ENCODE data around the gene ATXN7. TPM values are rescaled to one million over a fixed set of nuclear protein-coding genes. Genes with fewer than 3 reads are reported as not detected.

Gene ATXN7
- total and polyA plus RNA-seq, 4 donors, result 2.8 to 13.6 (median 5.6) TPM

DNA sequence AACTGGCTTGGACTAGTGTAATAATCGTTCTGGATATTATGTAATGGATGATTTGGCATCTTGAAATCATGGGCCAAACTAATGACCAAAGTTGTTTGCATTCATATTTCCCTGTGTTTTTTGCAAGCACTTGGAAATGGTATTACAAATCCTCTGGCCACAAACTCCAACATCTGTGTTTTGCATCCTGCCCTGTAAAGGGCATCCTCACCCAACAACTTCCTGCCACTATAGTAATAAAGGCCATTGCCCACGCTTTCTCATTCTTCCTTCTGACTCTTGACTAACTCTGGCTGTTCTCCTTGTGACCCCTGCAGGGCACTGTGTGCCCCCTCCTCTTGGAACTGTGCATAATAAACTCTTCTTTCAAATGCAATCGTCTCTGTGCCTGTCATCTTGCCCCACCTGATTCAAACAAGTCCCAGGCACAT lies 185.0 kb downstream of the ATXN7 start:
- Histone ChIP-seq H3K27me3 (ENCODE audit: control insufficient read depth in 4 of 4, insufficient read depth in 4 of 4, low read length in 3 of 4) (peaks cover 0 to 6% (median 0%) of the 10 kb centered on the region in 4 donors), H3K36me3 (ENCODE audit: control insufficient read depth in 4 of 4, insufficient read depth in 3 of 4, low read depth in 1 of 4, low read length in 3 of 4) (no peaks in the 10 kb centered on the region), H3K9ac (ENCODE audit: low read depth in 1 of 2, low read length in 2 of 2) (no peak overlapping the region), H3K4me3 (ENCODE audit: low read depth in 1 of 3, low read length in 3 of 3) (no peak overlapping the region), H3K9me3 (ENCODE audit: control insufficient read depth in 4 of 4, low read length in 3 of 4) (no peaks in the 10 kb centered on the region), H3K27ac (ENCODE audit: low read depth in 1 of 2, low read length in 2 of 2) (no peak overlapping the region), H3K4me1 (ENCODE audit: control insufficient read depth in 4 of 4, insufficient read depth in 4 of 4, low read length in 3 of 4) (no peaks in the 10 kb centered on the region)
- no peak for DNase-seq (ENCODE audit: low spot score)
- 57% methylated on average over 3 of the region's 3 CpGs for WGBS
- no peak for TF ChIP-seq JUND (IDR thresholded peaks at IDR 0.05)
- no peak for TF ChIP-seq GABPA (IDR thresholded peaks at IDR 0.05 in 1 of 2, conservative IDR thresholded peaks at IDR 0.05 in 1 of 2)
- TF ChIP-seq FOXA2 (IDR thresholded peaks at IDR 0.05), result no peak
- TF ChIP-seq, protein P1, sequence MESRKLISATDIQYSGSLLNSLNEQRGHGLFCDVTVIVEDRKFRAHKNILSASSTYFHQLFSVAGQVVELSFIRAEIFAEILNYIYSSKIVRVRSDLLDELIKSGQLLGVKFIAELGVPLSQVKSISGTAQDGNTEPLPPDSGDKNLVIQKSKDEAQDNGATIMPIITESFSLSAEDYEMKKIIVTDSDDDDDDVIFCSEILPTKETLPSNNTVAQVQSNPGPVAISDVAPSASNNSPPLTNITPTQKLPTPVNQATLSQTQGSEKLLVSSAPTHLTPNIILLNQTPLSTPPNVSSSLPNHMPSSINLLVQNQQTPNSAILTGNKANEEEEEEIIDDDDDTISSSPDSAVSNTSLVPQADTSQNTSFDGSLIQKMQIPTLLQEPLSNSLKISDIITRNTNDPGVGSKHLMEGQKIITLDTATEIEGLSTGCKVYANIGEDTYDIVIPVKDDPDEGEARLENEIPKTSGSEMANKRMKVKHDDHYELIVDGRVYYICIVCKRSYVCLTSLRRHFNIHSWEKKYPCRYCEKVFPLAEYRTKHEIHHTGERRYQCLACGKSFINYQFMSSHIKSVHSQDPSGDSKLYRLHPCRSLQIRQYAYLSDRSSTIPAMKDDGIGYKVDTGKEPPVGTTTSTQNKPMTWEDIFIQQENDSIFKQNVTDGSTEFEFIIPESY (IDR thresholded peaks at IDR 0.05), result no peak
- no peak for TF ChIP-seq YY1 (IDR thresholded peaks at IDR 0.05)
- no peak for TF ChIP-seq ATF3 (IDR thresholded peaks at IDR 0.05)
- TF ChIP-seq RXRA (IDR thresholded peaks at IDR 0.05), result no peak

DNA sequence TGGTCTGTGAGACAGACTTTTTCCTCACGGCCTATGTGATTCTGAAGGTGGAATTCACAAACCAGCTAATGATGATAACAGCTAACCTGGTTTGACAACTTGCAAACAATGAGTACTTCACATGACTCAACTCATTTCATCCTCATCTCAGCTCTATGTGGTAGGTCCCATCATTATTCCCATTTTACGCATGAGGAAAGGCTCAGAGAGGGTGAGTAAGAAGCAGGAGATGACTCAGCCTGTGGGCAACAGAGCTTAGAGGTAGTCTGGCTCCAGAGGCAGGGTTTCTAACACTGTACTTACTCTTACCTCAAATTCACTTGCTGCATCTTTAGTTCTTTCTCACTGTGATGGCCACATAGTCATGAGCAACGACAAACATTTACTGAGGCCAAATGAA lies 185.5 kb downstream of the ATXN7 start:
- 69% methylated on average over 3 of the region's 3 CpGs for WGBS
- Histone ChIP-seq H3K9me3 (ENCODE audit: control insufficient read depth in 4 of 4, low read length in 3 of 4) (no peaks in the 10 kb centered on the region), H3K27ac (ENCODE audit: low read depth in 1 of 2, low read length in 2 of 2) (no peak overlapping the region), H3K4me1 (ENCODE audit: control insufficient read depth in 4 of 4, insufficient read depth in 4 of 4, low read length in 3 of 4) (no peaks in the 10 kb centered on the region), H3K36me3 (ENCODE audit: control insufficient read depth in 4 of 4, insufficient read depth in 3 of 4, low read depth in 1 of 4, low read length in 3 of 4) (no peaks in the 10 kb centered on the region), H3K27me3 (ENCODE audit: control insufficient read depth in 4 of 4, insufficient read depth in 4 of 4, low read length in 3 of 4) (peaks cover 0 to 7% (median 0%) of the 10 kb centered on the region in 4 donors), H3K9ac (ENCODE audit: low read depth in 1 of 2, low read length in 2 of 2) (no peak overlapping the region), H3K4me3 (ENCODE audit: low read depth in 1 of 3, low read length in 3 of 3) (no peak overlapping the region)
- TF ChIP-seq RXRA (IDR thresholded peaks at IDR 0.05), result no peak
- TF ChIP-seq EGR1 (IDR thresholded peaks at IDR 0.05; ENCODE audit: low read depth in 2 of 2), result no peak
- no peak for TF ChIP-seq GABPA (IDR thresholded peaks at IDR 0.05 in 1 of 2, conservative IDR thresholded peaks at IDR 0.05 in 1 of 2)
- no peak for TF ChIP-seq RAD21 (IDR thresholded peaks at IDR 0.05)
- TF ChIP-seq, protein P2, sequence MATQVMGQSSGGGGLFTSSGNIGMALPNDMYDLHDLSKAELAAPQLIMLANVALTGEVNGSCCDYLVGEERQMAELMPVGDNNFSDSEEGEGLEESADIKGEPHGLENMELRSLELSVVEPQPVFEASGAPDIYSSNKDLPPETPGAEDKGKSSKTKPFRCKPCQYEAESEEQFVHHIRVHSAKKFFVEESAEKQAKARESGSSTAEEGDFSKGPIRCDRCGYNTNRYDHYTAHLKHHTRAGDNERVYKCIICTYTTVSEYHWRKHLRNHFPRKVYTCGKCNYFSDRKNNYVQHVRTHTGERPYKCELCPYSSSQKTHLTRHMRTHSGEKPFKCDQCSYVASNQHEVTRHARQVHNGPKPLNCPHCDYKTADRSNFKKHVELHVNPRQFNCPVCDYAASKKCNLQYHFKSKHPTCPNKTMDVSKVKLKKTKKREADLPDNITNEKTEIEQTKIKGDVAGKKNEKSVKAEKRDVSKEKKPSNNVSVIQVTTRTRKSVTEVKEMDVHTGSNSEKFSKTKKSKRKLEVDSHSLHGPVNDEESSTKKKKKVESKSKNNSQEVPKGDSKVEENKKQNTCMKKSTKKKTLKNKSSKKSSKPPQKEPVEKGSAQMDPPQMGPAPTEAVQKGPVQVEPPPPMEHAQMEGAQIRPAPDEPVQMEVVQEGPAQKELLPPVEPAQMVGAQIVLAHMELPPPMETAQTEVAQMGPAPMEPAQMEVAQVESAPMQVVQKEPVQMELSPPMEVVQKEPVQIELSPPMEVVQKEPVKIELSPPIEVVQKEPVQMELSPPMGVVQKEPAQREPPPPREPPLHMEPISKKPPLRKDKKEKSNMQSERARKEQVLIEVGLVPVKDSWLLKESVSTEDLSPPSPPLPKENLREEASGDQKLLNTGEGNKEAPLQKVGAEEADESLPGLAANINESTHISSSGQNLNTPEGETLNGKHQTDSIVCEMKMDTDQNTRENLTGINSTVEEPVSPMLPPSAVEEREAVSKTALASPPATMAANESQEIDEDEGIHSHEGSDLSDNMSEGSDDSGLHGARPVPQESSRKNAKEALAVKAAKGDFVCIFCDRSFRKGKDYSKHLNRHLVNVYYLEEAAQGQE (IDR thresholded peaks at IDR 0.05), result no peak
- no peak for TF ChIP-seq ATF3 (IDR thresholded peaks at IDR 0.05)
- no peak for TF ChIP-seq HNF4G (IDR thresholded peaks at IDR 0.05)
- no peak for TF ChIP-seq HNF4A (conservative IDR thresholded peaks at IDR 0.05)
- TF ChIP-seq NR2F2 (IDR thresholded peaks at IDR 0.05), result no peak
- no peak for TF ChIP-seq JUND (IDR thresholded peaks at IDR 0.05)
- TF ChIP-seq FOXA2 (IDR thresholded peaks at IDR 0.05), result no peak
- no peak for DNase-seq (ENCODE audit: low spot score)

Data from liver (tissue), 9 donors.